HepG2 (cell line): ENCODE data around the gene PRR12. TPM values are rescaled to one million over a fixed set of nuclear protein-coding genes. Genes with fewer than 3 reads are reported as not detected.

ENCODE experiments used
- ASH2L ChIP-seq: fragments of 300-600, 200-600 bp; sonication (generic); IDR thresholded peaks from 2 replicates; pipeline ENCODE4 v1.7.0; 2017; ENCODE audit warnings: low read depth, mild to moderate bottlenecking, moderate library complexity, mixed read lengths, low read length; ENCODE audit not compliant: insufficient read length
- KMT2B ChIP-seq: IDR thresholded peaks from 2 replicates; pipeline ENCODE4 v1.6.1; 2016; ENCODE audit warnings: missing genetic modification reagents, missing compliant biosample characterization
- MNT ChIP-seq: fragments of 450-650 bp; IDR thresholded peaks from 2 replicates; pipeline ENCODE4 v1.6.1; 2016
- RAD51 ChIP-seq: fragments of 450-650 bp; IDR thresholded peaks from 2 replicates; pipeline ENCODE4 v1.6.1; 2016; ENCODE audit warnings: borderline replicate concordance
- RARA ChIP-seq: IDR thresholded peaks from 2 replicates; pipeline ENCODE4 v1.6.1; 2016; ENCODE audit warnings: missing genetic modification reagents, missing compliant biosample characterization
- RFX5 ChIP-seq: IDR thresholded peaks from 2 replicates; pipeline ENCODE4 v1.6.1; 2011; ENCODE audit warnings: low read depth, low read length, improper control_type of control experiment
- ZFAT ChIP-seq: sonication (generic); formaldehyde crosslinking; conservative IDR thresholded peaks from 2 replicates; pipeline ENCODE4 v1.8.1; 2023; ENCODE audit warnings: missing genetic modification reagents, inconsistent platforms
- ZNF546 ChIP-seq: sonication (generic); formaldehyde crosslinking; conservative IDR thresholded peaks from 2 replicates; pipeline ENCODE4 v1.8.1; 2023; ENCODE audit warnings: mild to moderate bottlenecking, missing genetic modification reagents
- ZNF781 ChIP-seq: sonication (generic); formaldehyde crosslinking; IDR thresholded peaks from 2 replicates; pipeline ENCODE4 v1.5.1; 2020; ENCODE audit warnings: borderline replicate concordance, mild to moderate bottlenecking, missing genetic modification reagents; ENCODE audit errors: not compliant biosample characterization
- ZNF841 ChIP-seq: sonication (generic); formaldehyde crosslinking; IDR thresholded peaks from 2 replicates; pipeline ENCODE4 v1.8.1; 2023; ENCODE audit warnings: missing genetic modification reagents, borderline replicate concordance
- polyA plus RNA-seq, 8 experiments: library from polyadenylated mRNA; depleted of rRNA in 3 of 8; stranded (reverse) in 7 of 8; unstranded in 1 of 8; fragments of >200 nt; fragmentation: Illumina TruSeq in 4 of 8; extraction: Trizol in 4 of 8; gene quantifications; 2 replicates each; pipeline versions ENCODE4 v1.2.1 to v1.2.3, GENCODE V29; 2011 to 2016; ENCODE audit warnings: low read depth in 4 of 8, missing spikeins in 1 of 8, mixed read lengths in 1 of 8; ENCODE audit not compliant: insufficient read depth in 1 of 8
- total RNA-seq, 5 experiments: library from RNA; depleted of rRNA; stranded (reverse); fragments of >200 nt; fragmentation: Illumina TruSeq; extraction: Trizol; gene quantifications; 2 replicates each; pipeline ENCODE4 v1.2.3, GENCODE V29; 2016; ENCODE audit warnings: low read depth in 1 of 5
- TF ChIP-seq, protein P1 (sequence below): sonication (generic); formaldehyde crosslinking; IDR thresholded peaks from 2 replicates; pipeline ENCODE4 v1.4.0; 2020; ENCODE audit warnings: mild to moderate bottlenecking, missing genetic modification reagents
- TF ChIP-seq, protein P2 (sequence below): sonication (generic); formaldehyde crosslinking; IDR thresholded peaks from 2 replicates; pipeline ENCODE4 v1.5.1; 2020; ENCODE audit warnings: mild to moderate bottlenecking, missing genetic modification reagents, moderate library complexity

Gene PRR12
- total and polyA plus RNA-seq, 2 of the 13 experiments (the other 11 are each of a cell fraction or from before 2014, with no cell fraction given) = 0.62 to 1.5 TPM

DNA sequence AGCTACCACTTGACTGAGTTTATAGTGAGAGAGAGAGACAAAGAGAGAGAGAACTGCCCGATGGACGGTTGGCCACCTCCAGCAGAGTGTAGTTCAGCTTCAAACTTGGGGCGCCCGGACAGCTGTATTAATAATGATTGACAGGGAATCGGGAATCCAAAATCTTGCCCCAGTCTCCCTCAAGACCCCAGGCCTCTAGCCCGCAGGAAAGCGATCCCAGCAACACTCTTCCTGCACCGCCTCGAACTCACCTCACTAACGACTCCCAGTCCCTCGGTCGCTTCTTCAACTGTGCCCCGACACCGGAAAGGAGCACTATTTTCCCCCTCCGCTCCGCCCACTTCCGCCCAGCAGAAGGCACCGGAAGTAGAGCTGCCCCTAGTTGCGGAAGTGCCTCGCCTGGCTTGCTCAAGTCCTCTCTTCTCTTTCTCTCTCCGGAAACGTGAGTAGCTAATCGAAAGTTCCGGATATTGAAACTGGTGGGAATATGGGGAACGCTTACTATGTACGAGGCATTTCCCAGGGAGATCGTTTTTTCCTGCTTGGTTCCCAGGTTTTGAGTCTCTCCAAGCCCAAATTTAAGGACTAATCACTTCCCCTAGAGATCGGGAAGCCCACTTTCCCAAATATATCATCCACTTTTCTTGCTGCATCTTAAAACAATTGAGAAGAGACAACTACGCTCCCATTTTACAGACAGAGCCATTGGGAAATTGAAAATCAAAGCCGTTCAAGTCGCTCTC, 10.5 kb upstream of the PRR12 start, which contains the start of gene NOSIP (continued):
- TF ChIP-seq, protein P1, sequence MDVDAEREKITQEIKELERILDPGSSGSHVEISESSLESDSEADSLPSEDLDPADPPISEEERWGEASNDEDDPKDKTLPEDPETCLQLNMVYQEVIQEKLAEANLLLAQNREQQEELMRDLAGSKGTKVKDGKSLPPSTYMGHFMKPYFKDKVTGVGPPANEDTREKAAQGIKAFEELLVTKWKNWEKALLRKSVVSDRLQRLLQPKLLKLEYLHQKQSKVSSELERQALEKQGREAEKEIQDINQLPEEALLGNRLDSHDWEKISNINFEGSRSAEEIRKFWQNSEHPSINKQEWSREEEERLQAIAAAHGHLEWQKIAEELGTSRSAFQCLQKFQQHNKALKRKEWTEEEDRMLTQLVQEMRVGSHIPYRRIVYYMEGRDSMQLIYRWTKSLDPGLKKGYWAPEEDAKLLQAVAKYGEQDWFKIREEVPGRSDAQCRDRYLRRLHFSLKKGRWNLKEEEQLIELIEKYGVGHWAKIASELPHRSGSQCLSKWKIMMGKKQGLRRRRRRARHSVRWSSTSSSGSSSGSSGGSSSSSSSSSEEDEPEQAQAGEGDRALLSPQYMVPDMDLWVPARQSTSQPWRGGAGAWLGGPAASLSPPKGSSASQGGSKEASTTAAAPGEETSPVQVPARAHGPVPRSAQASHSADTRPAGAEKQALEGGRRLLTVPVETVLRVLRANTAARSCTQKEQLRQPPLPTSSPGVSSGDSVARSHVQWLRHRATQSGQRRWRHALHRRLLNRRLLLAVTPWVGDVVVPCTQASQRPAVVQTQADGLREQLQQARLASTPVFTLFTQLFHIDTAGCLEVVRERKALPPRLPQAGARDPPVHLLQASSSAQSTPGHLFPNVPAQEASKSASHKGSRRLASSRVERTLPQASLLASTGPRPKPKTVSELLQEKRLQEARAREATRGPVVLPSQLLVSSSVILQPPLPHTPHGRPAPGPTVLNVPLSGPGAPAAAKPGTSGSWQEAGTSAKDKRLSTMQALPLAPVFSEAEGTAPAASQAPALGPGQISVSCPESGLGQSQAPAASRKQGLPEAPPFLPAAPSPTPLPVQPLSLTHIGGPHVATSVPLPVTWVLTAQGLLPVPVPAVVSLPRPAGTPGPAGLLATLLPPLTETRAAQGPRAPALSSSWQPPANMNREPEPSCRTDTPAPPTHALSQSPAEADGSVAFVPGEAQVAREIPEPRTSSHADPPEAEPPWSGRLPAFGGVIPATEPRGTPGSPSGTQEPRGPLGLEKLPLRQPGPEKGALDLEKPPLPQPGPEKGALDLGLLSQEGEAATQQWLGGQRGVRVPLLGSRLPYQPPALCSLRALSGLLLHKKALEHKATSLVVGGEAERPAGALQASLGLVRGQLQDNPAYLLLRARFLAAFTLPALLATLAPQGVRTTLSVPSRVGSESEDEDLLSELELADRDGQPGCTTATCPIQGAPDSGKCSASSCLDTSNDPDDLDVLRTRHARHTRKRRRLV (CRISPR knock-in tag) = peak; percentile 57; the same call in 1 of the 2 replicates
- no peak for TF ChIP-seq ZNF546 (CRISPR knock-in tag)
- TF ChIP-seq, protein P2, sequence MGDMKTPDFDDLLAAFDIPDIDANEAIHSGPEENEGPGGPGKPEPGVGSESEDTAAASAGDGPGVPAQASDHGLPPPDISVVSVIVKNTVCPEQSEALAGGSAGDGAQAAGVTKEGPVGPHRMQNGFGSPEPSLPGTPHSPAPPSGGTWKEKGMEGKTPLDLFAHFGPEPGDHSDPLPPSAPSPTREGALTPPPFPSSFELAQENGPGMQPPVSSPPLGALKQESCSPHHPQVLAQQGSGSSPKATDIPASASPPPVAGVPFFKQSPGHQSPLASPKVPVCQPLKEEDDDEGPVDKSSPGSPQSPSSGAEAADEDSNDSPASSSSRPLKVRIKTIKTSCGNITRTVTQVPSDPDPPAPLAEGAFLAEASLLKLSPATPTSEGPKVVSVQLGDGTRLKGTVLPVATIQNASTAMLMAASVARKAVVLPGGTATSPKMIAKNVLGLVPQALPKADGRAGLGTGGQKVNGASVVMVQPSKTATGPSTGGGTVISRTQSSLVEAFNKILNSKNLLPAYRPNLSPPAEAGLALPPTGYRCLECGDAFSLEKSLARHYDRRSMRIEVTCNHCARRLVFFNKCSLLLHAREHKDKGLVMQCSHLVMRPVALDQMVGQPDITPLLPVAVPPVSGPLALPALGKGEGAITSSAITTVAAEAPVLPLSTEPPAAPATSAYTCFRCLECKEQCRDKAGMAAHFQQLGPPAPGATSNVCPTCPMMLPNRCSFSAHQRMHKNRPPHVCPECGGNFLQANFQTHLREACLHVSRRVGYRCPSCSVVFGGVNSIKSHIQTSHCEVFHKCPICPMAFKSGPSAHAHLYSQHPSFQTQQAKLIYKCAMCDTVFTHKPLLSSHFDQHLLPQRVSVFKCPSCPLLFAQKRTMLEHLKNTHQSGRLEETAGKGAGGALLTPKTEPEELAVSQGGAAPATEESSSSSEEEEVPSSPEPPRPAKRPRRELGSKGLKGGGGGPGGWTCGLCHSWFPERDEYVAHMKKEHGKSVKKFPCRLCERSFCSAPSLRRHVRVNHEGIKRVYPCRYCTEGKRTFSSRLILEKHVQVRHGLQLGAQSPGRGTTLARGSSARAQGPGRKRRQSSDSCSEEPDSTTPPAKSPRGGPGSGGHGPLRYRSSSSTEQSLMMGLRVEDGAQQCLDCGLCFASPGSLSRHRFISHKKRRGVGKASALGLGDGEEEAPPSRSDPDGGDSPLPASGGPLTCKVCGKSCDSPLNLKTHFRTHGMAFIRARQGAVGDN (CRISPR knock-in tag) = peak; percentile 67
- no peak for TF ChIP-seq RARA (CRISPR knock-in tag)
- 0 out of 2 replicates have a peak, but pooled peaks have one; percentile 38 for TF ChIP-seq RFX5
- TF ChIP-seq ZNF841 = no peak
- 0 out of 2 replicates have a peak, but pooled peaks have one; percentile 25 for TF ChIP-seq ZFAT (CRISPR knock-in tag)
- peak; percentile 68 for TF ChIP-seq MNT
- TF ChIP-seq KMT2B (CRISPR knock-in tag) = peak; percentile 89
- TF ChIP-seq RAD51 = no peak
- peak; percentile 80 for TF ChIP-seq ASH2L
- TF ChIP-seq ZNF781 (CRISPR knock-in tag) = no peak
- TF ChIP-seq, all 625 proteins: peak for 247
